Colonic mucosa (tissue), 4 donors: ENCODE measurements around the gene ENTPD2. TPM values are rescaled to one million over a fixed set of nuclear protein-coding genes. Genes with fewer than 3 reads are reported as not detected.
"Not testable (repeated sequence)": the region's sequence is repeated elsewhere in the genome, so short reads cannot be mapped to it uniquely, and the experiment has no call there.

Source experiments
- DNase-seq: peaks from one replicate; pipeline ENCODE4 v3.0.0-alpha.2; 2020
- H3K27ac ChIP-seq: fragments of 200-600 bp; one replicate; pipeline ENCODE4 v1.8.0; 2021
- H3K27me3 ChIP-seq: fragments of 200-600 bp; one replicate; pipeline ENCODE4 v1.8.0; 2021
- H3K36me3 ChIP-seq: fragments of 200-600 bp; one replicate; pipeline ENCODE4 v1.8.0; 2021
- H3K4me1 ChIP-seq: fragments of 200-600 bp; one replicate; pipeline ENCODE4 v1.8.0; 2021; ENCODE audit warnings: mild to moderate bottlenecking
- H3K4me3 ChIP-seq: fragments of 200-600 bp; one replicate; pipeline ENCODE4 v1.8.0; 2021
- H3K9ac ChIP-seq, 2 donors: one replicate each; pipeline ENCODE4 v1.7.0; 2013; ENCODE audit warnings: control low read depth in 2 of 2, low read depth in 2 of 2, low read length in 2 of 2
- H3K9me3 ChIP-seq: fragments of 200-600 bp; one replicate; pipeline ENCODE4 v1.8.0; 2021
- CTCF ChIP-seq: fragments of 200-600 bp; IDR thresholded peaks from one replicate; pipeline ENCODE4 v1.8.0; 2022; ENCODE audit warnings: antibody characterized with exemption, mild to moderate bottlenecking
- intact Hi-C: fragments of 100-400 bp; cut with DNase I; formaldehyde crosslinking; loops from one replicate; pipeline ENCODE4 v1.14.1; 2022
- total RNA-seq, 2 donors: library from RNA; stranded (reverse); fragmentation: NEBNext Ultra II Directional in 1 of 2; extraction: Animal tissue kit (Norgen Biotek cat#: 25700) in 1 of 2; gene quantifications; one replicate each; pipeline ENCODE4 v1.2.1, GENCODE V29; 2021
- donor health status: healthy.
- donor health status: DM: no; HTN: no; CAD: no.
- donor health status: DM: no; HTN: no; CAD: no.

The ENTPD2 gene
- total RNA-seq, 2 donors from 2014 or later, result 20.5 to 22.1 TPM

- no peaks in the 10 kb centered on the region for H3K9me3 ChIP-seq
- H3K27me3 ChIP-seq, result no peaks in the 10 kb centered on the region
- no peak for DNase-seq
- peaks cover 19% of the 10 kb centered on the region for H3K4me1 ChIP-seq
- H3K27ac ChIP-seq, result peak overlapping the region; percentile 66
- intact Hi-C loops, result loop anchor here (5.0 kb wide), 1 partner anchor 248 kb away; no protein-coding TSS in a partner anchor
- no peaks in the 10 kb centered on the region for H3K36me3 ChIP-seq
- peak overlapping the region; percentile 8 to 14 for H3K9ac ChIP-seq
- H3K4me3 ChIP-seq, result no peak overlapping the region
- TF ChIP-seq CTCF, result no peak
Measured at GRCh38 chr9:137035507-137035834, 18.4 kb downstream of the ENTPD2 start.

- Histone ChIP-seq H3K4me3 (peak overlapping the region; percentile 9), H3K36me3 (no peaks in the 10 kb centered on the region), H3K27ac (peak overlapping the region; percentile 66), H3K9ac (peak overlapping the region; percentile 14 to 38), H3K4me1 (peaks cover 19% of the 10 kb centered on the region), H3K9me3 (no peaks in the 10 kb centered on the region), H3K27me3 (no peaks in the 10 kb centered on the region)
- intact Hi-C loops, result loop anchor here (5.0 kb wide), 1 partner anchor 248 kb away; no protein-coding TSS in a partner anchor
- peak; percentile 93 for TF ChIP-seq CTCF
- peak; percentile 86 for DNase-seq
Measured at GRCh38 chr9:137034709-137035506, 19.0 kb downstream of the ENTPD2 start.

GRCh38 chr9:137034039-137034708 is 19.7 kb downstream of the ENTPD2 start:
- no peak for TF ChIP-seq CTCF
- Histone ChIP-seq H3K36me3 (no peaks in the 10 kb centered on the region), H3K9me3 (no peaks in the 10 kb centered on the region), H3K4me3 (peak overlapping the region; percentile 9), H3K9ac (peak overlapping the region; percentile 24 to 38), H3K27ac (peak overlapping the region; percentile 66), H3K4me1 (peaks cover 22% of the 10 kb centered on the region), H3K27me3 (no peaks in the 10 kb centered on the region)
- DNase-seq, result peak; percentile 68
- intact Hi-C loops, result no loop called here

- H3K27me3 ChIP-seq, H3K9me3 ChIP-seq, H3K9ac ChIP-seq, DNase-seq, H3K27ac ChIP-seq, H3K36me3 ChIP-seq, intact Hi-C loops: not testable (repeated sequence)
- peaks cover 24% of the 10 kb centered on the region for H3K4me1 ChIP-seq
- H3K4me3 ChIP-seq, result peak overlapping the region; percentile 7
Measured at GRCh38 chr9:137033481-137033880, 20.4 kb downstream of the ENTPD2 start.

- Histone ChIP-seq H3K36me3 (no peaks in the 10 kb centered on the region), H3K27me3 (no peaks in the 10 kb centered on the region), H3K4me1 (peaks cover 24% of the 10 kb centered on the region), H3K27ac (peak overlapping the region; percentile 27), H3K9ac (peak overlapping the region in 1 of 2 donors; percentile 43), H3K4me3 (peak overlapping the region; percentile 7), H3K9me3 (no peaks in the 10 kb centered on the region)
- intact Hi-C loops, result no loop called here
- DNase-seq, result no peak
- TF ChIP-seq CTCF, result no peak
Measured at GRCh38 chr9:137032858-137033257, 21.0 kb downstream of the ENTPD2 start.
